ENCODE data around the gene ROBO1.

Gene ROBO1

DNA sequence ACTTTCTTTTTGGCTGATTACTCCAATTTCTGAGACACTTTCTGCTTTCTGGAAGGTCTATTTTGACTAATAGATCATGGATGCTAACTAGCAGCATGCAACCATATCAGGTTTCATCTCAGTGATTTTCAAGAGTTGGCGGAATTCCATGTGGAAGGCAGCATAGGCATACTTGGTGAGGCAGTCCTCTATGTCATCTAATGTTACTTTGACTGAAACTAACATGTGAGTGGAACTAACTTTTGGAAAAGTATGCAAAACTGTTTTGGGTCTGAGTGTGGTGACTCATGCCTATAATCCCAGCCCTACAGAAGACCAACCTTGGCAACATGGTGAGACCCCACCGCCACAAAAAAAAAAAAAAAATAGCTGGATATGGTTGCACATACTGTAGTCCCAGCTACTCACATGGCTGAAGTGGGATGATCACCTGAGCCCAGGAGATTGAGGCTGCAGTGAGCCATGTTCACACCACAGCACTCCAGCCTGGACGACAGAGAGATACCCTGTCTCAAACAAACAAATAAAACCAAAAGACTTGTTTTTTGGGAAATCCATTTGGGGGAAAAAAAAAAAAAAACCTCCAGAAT lies 1033.7 kb downstream of the ROBO1 start:
- no peak overlapping the region for H3K27ac ChIP-seq
- no peaks in the 10 kb centered on the region for H3K9me3 ChIP-seq

DNA sequence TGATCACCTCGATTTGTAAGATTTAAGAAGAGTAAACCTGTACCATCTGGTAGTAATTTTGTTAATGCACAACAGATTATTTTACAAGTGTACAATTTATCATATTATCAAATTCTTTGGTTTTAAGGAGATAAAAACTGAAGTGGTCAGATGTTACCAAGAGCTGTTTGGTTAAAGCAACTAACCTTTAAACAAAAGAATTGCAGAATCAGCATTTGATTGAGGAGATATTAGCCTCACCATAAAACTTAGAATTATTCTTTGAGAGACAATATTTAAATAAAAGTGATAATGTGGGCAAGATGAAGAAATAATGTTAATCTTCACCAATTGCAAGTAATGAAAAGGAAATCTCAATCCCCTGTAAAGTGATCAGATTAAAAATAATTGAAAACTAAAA lies 1034.9 kb downstream of the ROBO1 start:
- TF ChIP-seq, protein P1, sequence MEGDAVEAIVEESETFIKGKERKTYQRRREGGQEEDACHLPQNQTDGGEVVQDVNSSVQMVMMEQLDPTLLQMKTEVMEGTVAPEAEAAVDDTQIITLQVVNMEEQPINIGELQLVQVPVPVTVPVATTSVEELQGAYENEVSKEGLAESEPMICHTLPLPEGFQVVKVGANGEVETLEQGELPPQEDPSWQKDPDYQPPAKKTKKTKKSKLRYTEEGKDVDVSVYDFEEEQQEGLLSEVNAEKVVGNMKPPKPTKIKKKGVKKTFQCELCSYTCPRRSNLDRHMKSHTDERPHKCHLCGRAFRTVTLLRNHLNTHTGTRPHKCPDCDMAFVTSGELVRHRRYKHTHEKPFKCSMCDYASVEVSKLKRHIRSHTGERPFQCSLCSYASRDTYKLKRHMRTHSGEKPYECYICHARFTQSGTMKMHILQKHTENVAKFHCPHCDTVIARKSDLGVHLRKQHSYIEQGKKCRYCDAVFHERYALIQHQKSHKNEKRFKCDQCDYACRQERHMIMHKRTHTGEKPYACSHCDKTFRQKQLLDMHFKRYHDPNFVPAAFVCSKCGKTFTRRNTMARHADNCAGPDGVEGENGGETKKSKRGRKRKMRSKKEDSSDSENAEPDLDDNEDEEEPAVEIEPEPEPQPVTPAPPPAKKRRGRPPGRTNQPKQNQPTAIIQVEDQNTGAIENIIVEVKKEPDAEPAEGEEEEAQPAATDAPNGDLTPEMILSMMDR (IDR thresholded peaks at IDR 0.05), result no peak
- no peak overlapping the region for H3K27ac ChIP-seq
- H3K4me1 ChIP-seq (ENCODE audit: control insufficient read depth in 1 of 2, insufficient read depth in 1 of 2, low read depth in 1 of 2, low read length in 1 of 2), result no peaks in the 10 kb centered on the region
- H3K4me3 ChIP-seq (ENCODE audit: low read depth in 1 of 2, low read length in 1 of 2), result no peak overlapping the region
- H3K9me3 ChIP-seq, result no peaks in the 10 kb centered on the region
- H3K27me3 ChIP-seq, result no peaks in the 10 kb centered on the region
- no peaks in the 10 kb centered on the region for H3K36me3 ChIP-seq

More for the DNA sequence above, 1033.7 kb downstream of the ROBO1 start:
- no peaks in the 10 kb centered on the region for H3K27me3 ChIP-seq
- H3K4me3 ChIP-seq (ENCODE audit: low read depth in 1 of 2, low read length in 1 of 2), result no peak overlapping the region
- TF ChIP-seq, protein P1 (IDR thresholded peaks at IDR 0.05), result no peak
- no peaks in the 10 kb centered on the region for H3K36me3 ChIP-seq
- no peaks in the 10 kb centered on the region for H3K4me1 ChIP-seq (ENCODE audit: control insufficient read depth in 1 of 2, insufficient read depth in 1 of 2, low read depth in 1 of 2, low read length in 1 of 2)

DNA sequence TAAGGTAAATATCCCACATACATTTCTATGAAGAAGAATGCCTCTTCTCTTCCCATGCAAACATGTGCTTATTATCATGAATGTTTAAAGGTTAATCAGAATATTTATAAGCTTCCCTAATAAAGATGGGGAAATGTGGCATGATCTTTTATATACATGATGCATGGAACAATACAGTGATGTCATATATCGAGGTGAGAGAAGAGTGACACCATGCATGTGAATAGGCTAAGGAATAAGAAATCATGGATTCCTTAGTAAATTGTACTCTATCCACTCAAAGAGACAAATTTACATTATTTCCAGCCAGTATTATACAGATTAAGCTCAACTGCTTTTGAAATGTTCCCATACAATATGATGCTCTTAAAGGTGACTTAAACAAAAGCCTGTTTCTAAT lies 1035.3 kb downstream of the ROBO1 start:
- TF ChIP-seq, protein P1 (IDR thresholded peaks at IDR 0.05), result no peak
- Histone ChIP-seq H3K4me1 (ENCODE audit: control insufficient read depth in 1 of 2, insufficient read depth in 1 of 2, low read depth in 1 of 2, low read length in 1 of 2) (no peaks in the 10 kb centered on the region), H3K27ac (no peak overlapping the region), H3K36me3 (no peaks in the 10 kb centered on the region), H3K9me3 (no peaks in the 10 kb centered on the region), H3K4me3 (ENCODE audit: low read depth in 1 of 2, low read length in 1 of 2) (no peak overlapping the region), H3K27me3 (no peaks in the 10 kb centered on the region)

DNA sequence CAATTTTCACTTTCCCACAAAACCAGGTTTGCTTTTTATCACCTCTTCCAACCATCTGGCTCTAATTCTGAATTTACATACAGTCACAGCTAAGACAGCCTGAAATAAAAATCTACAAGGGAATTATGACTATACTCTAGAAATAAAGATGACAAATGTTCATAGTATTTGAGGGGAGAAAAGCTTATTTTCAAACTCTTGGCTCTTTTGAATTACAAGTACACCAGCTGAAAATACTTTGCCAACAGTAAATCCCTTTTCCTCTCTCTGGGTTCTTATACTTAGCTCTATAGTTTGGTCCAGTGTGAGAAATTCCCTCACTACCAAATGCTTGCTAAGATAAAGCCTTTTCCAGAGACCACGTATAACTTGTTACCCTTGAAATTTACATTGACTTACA lies 1037.9 kb downstream of the ROBO1 start:
- Histone ChIP-seq H3K27me3 (no peaks in the 10 kb centered on the region), H3K9me3 (no peaks in the 10 kb centered on the region), H3K27ac (no peak overlapping the region), H3K4me1 (ENCODE audit: control insufficient read depth in 1 of 2, insufficient read depth in 1 of 2, low read depth in 1 of 2, low read length in 1 of 2) (no peaks in the 10 kb centered on the region), H3K4me3 (ENCODE audit: low read depth in 1 of 2, low read length in 1 of 2) (no peak overlapping the region), H3K36me3 (no peaks in the 10 kb centered on the region)
- TF ChIP-seq, protein P1 (IDR thresholded peaks at IDR 0.05), result no peak

DNA sequence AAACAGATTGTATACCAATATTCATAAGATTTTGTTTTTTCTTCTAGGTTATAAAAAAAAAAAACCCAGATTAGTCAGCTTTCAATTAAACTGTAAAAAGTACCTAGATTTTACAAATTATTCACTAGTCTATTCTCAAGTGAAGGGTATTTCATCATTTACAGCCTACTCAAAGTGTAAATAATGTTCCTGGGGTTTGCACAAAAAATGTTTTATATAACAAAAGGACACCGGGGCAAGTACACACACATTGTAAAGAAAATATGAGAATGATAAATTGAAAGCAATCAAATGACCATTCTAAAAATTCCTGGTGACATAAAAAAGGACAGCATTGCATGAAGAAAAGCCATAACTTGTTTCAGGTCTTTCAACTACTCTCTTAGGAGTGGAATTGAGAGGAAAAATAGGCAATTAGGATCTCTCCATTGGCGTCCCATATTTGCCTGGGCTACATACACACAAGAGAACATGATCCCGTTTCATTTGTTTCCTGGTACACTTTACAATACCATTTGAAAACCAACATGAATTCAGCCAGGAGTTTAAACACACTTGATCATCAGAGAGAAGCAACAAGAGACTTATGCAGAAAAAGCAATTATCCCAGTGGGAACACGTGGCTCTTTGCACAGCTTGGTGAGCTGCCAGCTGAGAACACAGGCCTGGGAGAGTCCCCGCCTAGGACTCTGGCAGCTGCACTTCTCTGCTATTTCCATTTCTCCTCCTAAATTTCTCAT lies 1039.2 kb downstream of the ROBO1 start:
- H3K4me3 ChIP-seq (ENCODE audit: low read depth in 1 of 2, low read length in 1 of 2), result no peak overlapping the region
- H3K27ac ChIP-seq, result no peak overlapping the region
- TF ChIP-seq, protein P1 (IDR thresholded peaks at IDR 0.05), result no peak
- no peaks in the 10 kb centered on the region for H3K27me3 ChIP-seq
- no peaks in the 10 kb centered on the region for H3K36me3 ChIP-seq
- H3K4me1 ChIP-seq (ENCODE audit: control insufficient read depth in 1 of 2, insufficient read depth in 1 of 2, low read depth in 1 of 2, low read length in 1 of 2), result no peaks in the 10 kb centered on the region
- no peaks in the 10 kb centered on the region for H3K9me3 ChIP-seq
